ENCODE results near the gene HTR4. TPM values are rescaled to one million over a fixed set of nuclear protein-coding genes. Genes with fewer than 3 reads are reported as not detected.

HTR4 gene
- total RNA-seq, 1 experiment from 2014 or later: 0.15 TPM

Other genes with a start within 250 kb of the HTR4 start
- 0.60 and 0.64 TPM in 2 replicates for gene ADRB2, start 172.1 kb upstream of the HTR4 start, total RNA-seq (2014; rRNA removed; shearing (Covaris generic))

Data from HT-29 (cell line).